HG03354 (cell line): ENCODE results near the gene SAMD5.
A peak's percentile ranks its signal among the peaks of the same experiment; 100 is the strongest.

ENCODE experiments used
- ATAC-seq: cut with Tn5 transposase; IDR thresholded peaks from one replicate; pipeline ENCODE4 v1.9.1; 2021; ENCODE audit warnings: mild to moderate bottlenecking; ENCODE audit not compliant: unreplicated experiment, poor library complexity, severe bottlenecking

SAMD5 gene

GRCh38 chr6:147561726-147562125 is 53.2 kb downstream of the SAMD5 start:
- no peak for ATAC-seq

DNA sequence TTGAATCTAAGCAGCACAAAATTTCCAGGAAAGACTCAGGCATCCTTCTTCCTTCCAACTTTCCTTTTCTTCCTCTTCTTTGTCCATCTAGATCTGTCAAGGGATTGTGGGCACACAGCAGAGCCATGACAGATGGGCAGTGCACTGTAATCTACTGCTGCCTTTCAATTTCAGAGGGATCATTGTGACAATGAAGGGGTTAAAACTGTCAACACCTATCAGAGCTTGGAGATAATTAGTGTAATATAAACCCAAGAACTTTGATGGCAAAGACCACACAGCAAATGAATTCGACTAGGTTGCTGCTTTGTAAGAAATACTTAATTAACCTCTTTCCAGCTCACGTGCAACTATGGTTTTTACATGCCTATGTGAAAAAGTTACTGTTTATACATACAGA is 55.0 kb downstream of the SAMD5 start:
- no peak for ATAC-seq

DNA sequence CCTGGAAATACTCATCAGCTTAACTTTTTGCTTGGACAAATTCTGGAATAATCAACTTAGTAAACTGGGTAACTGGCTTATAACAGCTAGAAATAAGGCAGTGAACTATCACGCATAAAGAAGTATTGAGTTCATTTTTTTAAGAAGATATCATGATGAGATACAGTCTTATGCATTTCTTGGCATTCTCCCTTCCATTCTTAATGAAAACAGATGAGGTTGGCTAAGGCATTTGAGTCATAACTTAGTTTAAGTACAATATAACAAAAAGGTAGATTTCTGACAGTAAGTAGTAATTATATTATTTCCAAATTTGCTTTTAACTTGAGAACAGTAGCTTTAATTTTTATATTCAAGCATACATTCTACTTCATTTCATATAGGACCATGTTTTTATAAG is 56.1 kb downstream of the SAMD5 start:
- no peak for ATAC-seq

GRCh38 chr6:147566244-147566898 is 57.9 kb downstream of the SAMD5 start:
- peak; percentile 62 for ATAC-seq

DNA sequence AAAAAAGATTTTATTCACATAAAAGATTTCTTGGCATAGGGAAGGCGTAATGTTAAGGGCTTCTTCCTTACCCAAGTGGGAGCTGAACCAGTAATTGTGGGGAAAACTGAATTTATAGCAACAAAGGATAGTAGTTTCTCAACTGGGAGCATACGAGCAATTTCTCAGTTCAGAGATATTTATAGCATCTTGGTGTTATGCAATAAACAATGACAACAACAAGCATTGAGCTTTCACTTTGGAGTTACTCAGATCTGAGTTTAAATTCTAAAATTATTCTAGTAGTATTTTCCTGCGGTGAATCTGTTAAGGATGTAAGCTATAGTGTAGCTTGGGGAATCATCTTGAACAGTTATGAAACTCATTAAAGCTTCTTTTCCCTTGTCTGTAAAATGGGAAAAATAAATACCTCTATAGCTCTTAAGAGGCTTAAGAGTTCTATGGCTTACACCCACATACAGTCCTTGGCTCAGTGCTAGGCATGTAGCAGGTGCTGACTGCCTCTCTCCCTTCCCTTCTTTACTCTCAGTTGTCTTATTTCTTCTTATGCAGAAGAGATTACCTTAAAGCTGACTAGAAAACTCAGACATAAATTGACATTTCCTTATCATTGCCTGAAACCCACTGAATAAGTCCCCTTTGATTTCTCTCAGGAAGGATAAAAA is 58.8 kb downstream of the SAMD5 start:
- peak; percentile 46 for ATAC-seq

DNA sequence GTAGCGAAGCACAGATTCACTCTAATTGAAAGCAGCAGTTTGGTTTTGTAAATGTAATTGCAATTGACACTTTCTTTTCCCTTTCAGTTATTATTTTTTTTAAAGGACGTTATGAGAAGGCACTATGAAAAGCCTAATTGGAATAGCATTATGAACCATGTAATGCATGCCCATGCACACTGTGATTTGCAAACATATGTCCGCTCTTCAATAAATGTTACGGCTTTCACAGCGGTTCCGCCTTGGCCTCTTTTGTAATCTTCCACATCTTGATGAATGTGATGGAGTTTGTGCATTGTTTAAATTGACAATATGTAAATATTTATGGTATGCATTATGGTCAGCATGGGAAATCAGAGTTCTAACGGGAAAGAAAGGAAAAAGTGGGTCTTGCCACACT is 61.3 kb downstream of the SAMD5 start:
- no peak for ATAC-seq

- no peak for ATAC-seq
These were observed 62.2 kb downstream of the SAMD5 start for GRCh38 chr6:147570681-147571080.

- ATAC-seq, result no peak
These were observed 69.0 kb downstream of the SAMD5 start for GRCh38 chr6:147577488-147577887.

DNA sequence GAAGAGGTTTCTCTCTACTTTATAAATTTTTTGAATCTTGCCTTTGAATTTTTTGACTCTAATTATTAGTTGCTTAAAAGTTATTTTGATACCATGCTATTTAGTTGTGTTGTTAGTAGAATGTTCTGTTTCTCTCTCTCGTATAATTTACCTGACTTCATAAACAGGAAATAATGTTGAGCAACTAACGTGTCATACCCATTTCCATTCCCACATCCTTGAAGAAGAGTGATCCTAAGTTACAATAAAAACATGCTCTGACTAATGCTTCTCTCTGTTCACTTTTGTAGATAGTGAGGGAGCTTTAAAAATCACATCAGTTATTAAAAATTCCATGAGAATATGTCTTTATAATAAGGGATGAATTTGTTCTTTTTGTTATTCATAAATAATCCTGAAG is 69.7 kb downstream of the SAMD5 start:
- no peak for ATAC-seq

- ATAC-seq, result no peak
These were observed 70.4 kb downstream of the SAMD5 start for GRCh38 chr6:147578883-147579282.

DNA sequence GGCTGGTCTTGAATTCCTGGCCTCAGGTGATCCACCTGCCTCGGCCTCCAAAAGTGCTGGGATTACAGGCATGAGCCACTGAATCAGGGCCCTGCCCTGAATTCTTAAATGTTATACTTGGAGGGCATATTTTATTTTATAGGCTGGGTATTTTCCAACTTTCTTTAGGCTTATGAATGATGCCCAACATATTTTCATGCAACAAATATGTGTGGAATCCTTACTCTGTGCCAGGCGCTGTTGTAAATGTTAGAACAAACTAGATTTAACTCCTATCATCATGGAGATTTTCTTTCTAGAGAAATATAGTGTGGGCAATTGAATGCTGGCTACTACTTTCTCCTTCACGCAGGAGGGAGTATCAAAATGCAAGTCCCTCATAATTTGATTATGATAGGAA is 71.2 kb downstream of the SAMD5 start:
- no peak for ATAC-seq

GRCh38 chr6:147582991-147583390 is 74.5 kb downstream of the SAMD5 start:
- no peak for ATAC-seq

DNA sequence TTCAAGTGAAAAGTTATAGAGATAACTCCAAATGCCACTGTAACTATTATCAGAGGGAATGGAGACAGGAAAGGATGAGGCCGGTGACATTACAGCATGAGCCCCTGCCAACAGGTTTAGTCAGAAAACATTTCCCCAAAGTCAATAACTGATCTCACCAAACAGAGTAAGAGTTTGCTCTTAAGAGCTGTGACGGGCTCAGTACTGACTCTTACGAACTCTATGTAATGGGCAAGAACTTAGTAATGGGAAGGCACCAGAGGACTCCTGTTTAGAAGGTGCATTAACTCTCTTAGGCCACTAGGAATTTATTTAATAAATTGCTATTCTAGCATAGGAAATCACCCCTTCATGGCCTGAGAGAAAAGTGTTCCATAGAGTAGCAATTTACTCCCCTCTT is 76.8 kb downstream of the SAMD5 start:
- no peak for ATAC-seq

DNA sequence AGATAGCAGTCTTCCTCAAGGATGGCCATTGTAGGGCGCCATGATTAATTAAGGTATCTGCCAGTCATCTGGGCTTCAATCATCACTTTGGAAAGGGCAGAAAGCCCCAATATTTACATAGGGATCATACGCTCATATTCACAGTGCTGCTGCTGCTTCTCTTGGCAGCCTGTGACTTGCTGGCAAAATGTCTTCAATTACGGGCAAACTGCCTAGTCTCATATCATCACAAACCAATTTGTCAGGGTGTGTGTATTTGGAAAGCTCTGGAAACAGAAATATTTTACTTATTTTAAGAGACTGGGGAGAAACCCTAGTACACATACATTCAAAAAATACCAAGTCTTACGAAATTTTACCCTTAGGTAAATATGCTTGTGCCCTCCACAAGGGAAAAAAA is 77.6 kb downstream of the SAMD5 start:
- no peak for ATAC-seq

DNA sequence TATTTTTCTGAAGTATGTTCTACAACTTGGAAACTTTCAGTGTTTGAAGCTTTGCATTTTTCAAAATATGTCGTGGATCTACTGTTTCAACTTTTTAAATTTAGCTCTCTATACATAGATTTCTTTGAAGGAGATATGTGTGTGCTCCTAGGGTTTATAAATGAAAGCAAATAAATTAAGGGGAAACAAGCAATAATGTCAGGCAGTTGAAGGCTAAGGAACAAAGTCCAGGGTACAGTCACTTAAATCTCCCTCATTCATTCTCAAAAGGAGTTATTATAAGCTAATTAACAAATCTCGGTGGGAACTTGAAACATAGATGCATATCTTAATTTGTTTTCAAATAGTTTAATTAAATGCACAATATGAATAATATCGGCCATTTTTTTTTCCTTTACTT is 79.4 kb downstream of the SAMD5 start:
- ATAC-seq, result no peak

GRCh38 chr6:147588469-147588868 is 80.0 kb downstream of the SAMD5 start:
- no peak for ATAC-seq

GRCh38 chr6:147589739-147590250 is 81.3 kb downstream of the SAMD5 start:
- no peak for ATAC-seq

DNA sequence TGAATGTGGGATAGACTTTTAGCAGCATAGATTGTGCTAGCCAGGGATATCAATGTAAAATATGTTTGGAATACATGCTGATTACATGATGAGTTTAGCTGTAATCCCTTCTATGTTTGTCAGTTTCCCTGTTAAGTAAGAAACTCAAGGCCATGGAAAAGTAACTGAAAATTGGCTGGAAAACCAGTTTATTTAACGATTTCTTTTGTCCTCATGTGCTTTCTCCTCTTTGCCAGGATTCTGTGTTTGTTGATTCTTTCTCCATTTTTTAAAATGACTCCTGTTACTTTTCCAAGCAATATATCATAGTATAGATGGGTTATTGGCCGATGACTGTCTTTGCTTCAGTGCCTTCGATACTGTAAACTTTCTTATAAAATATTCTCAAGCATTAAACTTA is 87.5 kb downstream of the SAMD5 start:
- ATAC-seq, result no peak

- no peak for ATAC-seq
These were observed 95.0 kb downstream of the SAMD5 start for GRCh38 chr6:147603392-147604081.

GRCh38 chr6:147604373-147604772 is 95.9 kb downstream of the SAMD5 start:
- ATAC-seq, result no peak

GRCh38 chr6:147611992-147612391 is 103.5 kb downstream of the SAMD5 start:
- no peak for ATAC-seq
